ENCODE data around the gene AGAP5. TPM values are rescaled to one million over a fixed set of nuclear protein-coding genes. Genes with fewer than 3 reads are reported as not detected.

Gene AGAP5
- polyA plus RNA-seq, 10 donors: 3.3 to 22.8 (median 9.9) TPM

DNA sequence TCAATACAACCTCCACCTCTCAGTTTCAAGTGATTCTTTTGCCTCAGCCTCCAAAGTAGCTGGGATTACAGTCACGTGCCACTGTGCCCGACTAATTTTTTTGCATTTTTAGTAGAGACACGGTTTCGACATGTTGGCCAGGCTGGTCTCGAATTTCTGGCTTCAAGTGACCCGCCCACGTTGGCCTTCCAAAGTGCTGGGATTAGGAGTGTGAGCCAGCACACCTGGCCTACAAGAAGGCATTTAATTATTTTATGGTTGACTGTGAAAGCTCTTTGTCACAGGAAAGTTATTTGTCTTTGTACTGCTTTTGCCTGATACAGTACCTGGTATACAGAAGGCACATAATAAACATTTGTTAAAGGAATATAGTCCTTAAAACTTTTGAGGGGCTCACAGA, 69.5 kb downstream of the AGAP5 start:
- DNase-seq: no peak

DNA sequence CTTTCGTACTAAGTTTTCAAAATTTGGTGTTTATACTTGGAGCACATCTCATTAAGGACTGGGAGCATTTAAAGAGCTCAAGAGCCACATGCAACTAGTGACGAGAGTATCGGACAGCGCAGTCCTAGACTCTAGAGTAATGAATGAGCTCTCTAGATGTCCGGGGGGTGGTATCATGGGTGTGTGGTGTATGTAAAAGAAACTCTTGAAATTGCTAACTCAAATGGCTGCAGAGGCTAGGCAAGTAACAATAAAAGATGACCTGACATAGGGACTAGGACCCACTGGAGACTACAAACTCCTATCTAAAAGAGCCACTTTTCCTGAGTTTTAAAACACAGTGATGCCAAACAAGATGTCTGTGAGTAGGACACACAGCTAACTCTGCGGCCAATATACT, 70.6 kb downstream of the AGAP5 start:
- DNase-seq: no peak

DNA sequence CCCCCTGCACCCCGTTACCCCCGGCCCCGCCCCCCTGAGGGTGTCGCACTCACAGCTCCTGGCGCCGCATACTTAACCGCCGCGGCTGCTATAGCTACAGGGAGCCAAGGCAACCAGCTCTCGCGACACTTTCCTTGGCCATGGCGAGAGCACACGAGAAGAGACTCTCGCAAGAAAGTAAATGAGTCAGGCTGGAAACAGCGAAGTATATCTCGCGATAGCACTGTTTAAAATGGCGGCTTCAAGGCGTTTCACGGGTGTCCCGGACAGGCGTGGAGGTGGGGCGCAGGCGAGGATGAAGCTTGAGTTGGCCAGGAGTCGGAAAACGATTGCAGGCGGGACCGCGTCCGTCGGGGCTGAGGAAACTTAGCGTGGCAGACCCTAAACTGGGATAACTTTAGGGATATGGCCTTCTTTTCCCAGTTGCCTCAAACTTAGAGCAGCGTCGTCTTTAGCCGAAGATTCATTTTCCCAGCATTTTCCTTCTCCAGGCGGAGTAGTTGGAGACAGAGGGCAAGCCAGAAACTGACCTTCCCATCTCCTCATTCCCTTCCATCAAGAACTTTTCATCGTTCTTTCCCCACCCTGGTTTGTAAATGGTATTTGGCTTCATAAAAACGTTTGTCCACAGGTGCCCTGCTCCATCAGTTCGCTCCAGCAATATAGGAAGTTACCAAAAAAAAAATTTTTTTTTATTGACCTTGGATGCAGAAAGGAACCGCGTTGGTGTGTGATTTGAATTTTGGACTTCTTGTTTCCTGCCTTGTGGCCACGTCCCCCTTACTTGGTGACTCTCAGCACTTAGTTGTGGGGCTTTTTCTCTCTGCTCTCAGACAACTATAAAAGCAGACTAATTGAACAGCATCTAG, 71.8 kb downstream of the AGAP5 start:
- peak; percentile 98 to 99 (median 98) for DNase-seq

DNA sequence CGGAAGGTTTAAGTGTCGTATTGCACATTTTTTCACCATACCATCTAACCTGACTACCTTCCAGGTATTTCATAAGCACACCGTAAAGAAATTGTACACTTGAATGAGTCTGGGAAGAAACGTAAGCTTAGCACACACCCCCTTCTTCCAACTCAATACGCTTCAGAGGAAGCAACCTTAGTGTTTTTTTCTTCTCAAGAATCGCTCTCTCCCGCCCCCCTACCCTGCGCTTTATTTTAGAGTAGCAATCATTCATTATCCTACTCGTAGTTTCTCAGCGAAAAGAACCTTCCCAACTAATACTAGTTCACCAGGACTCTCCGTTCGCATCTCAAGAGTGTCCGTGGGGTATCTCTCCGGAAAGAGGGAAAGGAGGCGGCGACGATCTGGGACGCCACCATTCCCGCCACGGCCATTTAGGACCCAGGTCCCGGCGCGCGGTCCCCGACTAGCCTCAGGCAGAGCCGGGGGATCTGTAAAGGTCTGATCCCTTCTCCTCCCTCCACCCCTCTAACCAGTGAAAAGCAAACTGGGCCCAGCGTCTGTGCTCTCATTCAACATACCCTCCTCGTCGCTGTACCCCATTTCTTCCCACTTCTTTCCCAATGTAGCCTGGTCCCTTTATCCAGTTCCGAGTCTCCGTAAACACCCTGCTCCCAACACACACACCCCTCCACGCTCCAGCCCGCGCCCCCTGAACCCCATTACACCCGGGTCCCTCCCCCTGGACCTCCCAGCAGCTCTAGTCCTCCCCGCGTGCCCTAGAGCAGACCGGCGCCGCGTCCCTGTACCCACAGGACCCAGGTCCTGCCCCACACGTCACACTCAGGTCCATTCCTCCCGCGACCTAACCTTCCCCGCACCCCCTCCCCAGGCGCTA, 72.7 kb downstream of the AGAP5 start:
- peak in 1 of 3 donors; percentile 56 for DNase-seq

Other genes with a start within 250 kb of the AGAP5 start
- 100 to 1,000 TPM in 9 of 10 donors, 10 to 100 TPM in 1; 98.1 to 203 (median 161) TPM for gene PPP3CB, start 202.1 kb downstream of the AGAP5 start, polyA plus RNA-seq (ENCODE audit: insufficient read length in 10 of 10)
- 10 to 100 TPM in 9 of 10 donors, 1 to 10 TPM in 1; 9.7 to 28.3 (median 15.8) TPM for gene USP54, start 106.8 kb downstream of the AGAP5 start, polyA plus RNA-seq (ENCODE audit: insufficient read length in 10 of 10)
- 100 to 1,000 TPM; 161 to 618 (median 528) TPM for gene MYOZ1, start 56.6 kb downstream of the AGAP5 start, polyA plus RNA-seq (ENCODE audit: insufficient read length in 10 of 10)
- 100 to 1,000 TPM in 9 of 10 donors, 10 to 100 TPM in 1; 90.0 to 271 (median 190) TPM for gene SYNPO2L, start 42.1 kb downstream of the AGAP5 start, polyA plus RNA-seq (ENCODE audit: insufficient read length in 10 of 10)
- 10 to 100 TPM; 43.1 to 55.6 (median 48.8) TPM for gene SEC24C, start 46.3 kb upstream of the AGAP5 start, polyA plus RNA-seq (ENCODE audit: insufficient read length in 10 of 10)
- 10 to 100 TPM; 27.8 to 37.4 (median 33.1) TPM for gene CHCHD1, start 83.9 kb upstream of the AGAP5 start, polyA plus RNA-seq (ENCODE audit: insufficient read length in 10 of 10)
- gene ZSWIM8, start 87.5 kb upstream of the AGAP5 start, polyA plus RNA-seq (ENCODE audit: insufficient read length in 10 of 10): 10 to 100 TPM; 53.3 to 85.7 (median 67.2) TPM
- 10 to 100 TPM; 13.3 to 23.4 (median 20.4) TPM for gene NDST2, start 113.5 kb upstream of the AGAP5 start, polyA plus RNA-seq (ENCODE audit: insufficient read length in 10 of 10)
- gene CAMK2G, start 176.4 kb upstream of the AGAP5 start, polyA plus RNA-seq (ENCODE audit: insufficient read length in 10 of 10): 10 to 100 TPM; 20.6 to 33.8 (median 28.1) TPM
- 10 to 100 TPM; 22.4 to 39.2 (median 28.3) TPM for gene PLAU, start 213.0 kb upstream of the AGAP5 start, polyA plus RNA-seq (ENCODE audit: insufficient read length in 10 of 10)

Data from muscle of back (tissue), 11 donors.